CD4-positive, alpha-beta T cell treated with Interleukin-17A for 4 hours (primary cell): Measurements from ENCODE around the gene PMS1.
"Not testable (repeated sequence)": the region's sequence is repeated elsewhere in the genome, so short reads cannot be mapped to it uniquely, and the experiment has no call there.

Experiments used
- DNase-seq: peaks from one replicate; pipeline ENCODE4 v3.0.0-alpha.2; 2020; ENCODE audit warnings: mixed read lengths

PMS1 gene

GRCh38 chr2:189818249-189819038 lies 34.2 kb downstream of the PMS1 start:
- DNase-seq = no peak

GRCh38 chr2:189819297-189819704 lies 35.1 kb downstream of the PMS1 start:
- no peak for DNase-seq

DNA sequence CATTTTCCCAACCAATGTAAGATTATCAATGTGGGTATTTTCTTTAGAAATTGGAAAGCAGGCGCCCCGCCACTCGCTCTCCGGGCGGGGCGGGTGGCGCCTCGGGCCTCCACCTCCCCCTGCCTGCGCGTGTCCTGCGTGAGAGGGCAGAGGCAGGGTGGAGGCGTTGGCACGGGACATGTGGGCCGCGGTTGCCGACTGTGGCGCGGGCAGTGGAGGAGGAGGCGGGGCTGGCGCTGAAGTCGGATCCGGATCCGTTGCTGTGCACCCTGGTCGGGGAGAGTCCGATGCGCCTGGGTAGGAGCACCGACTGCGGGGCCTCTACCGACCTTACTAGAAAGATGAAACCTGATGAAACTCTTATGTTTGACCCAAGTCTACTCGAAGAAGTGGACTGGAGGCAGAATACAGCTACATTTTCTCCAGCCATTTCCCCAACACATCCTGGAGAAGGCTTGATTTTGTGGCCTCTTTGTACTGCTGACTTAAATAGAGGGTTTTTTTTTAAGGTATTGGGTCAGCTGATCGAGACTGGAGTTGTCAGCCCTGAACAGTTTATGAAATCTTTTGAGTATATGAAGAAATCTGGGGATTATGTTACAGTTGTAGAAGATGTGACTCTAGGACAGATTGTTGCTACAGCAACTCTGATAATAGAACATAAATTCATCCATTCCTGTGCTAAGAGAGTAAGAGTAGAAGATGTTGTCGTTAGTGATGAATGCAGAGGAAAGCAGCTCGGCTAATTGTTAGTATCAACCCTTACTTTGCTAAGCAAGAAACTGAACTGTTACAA lies 37.9 kb downstream of the PMS1 start:
- DNase-seq = no peak

DNA sequence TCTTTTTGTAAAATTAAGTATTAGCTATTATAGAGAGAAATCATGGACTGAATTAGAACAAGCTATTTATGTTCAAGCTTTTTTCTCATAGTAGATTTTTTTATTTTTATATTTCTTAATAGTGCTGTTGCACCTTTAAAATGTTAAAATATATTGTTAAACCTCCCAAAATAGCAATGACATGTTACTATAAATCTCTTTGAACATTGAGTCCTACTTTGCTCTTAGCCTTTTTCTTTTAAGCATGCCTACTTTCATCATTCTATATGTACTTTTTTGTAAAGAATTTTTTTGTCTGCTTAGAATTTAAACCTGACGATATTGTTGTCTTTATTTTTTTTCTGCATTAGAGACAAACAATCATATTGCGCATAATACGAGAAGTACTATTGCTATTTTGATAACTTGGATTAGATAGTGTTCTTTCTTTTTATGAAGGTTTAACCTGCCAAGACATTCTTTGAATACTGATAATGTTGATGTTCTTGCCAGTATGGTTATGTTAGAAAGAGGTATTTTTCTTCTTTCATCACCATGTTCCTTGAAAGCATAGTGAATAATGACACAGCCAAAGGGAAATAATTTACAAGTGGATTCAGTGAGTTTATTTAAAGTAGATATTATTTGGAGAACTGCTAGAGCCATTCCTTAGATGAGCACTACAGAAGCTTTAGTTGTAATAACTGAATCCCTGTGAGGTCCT lies 40.6 kb downstream of the PMS1 start:
- no peak for DNase-seq

DNA sequence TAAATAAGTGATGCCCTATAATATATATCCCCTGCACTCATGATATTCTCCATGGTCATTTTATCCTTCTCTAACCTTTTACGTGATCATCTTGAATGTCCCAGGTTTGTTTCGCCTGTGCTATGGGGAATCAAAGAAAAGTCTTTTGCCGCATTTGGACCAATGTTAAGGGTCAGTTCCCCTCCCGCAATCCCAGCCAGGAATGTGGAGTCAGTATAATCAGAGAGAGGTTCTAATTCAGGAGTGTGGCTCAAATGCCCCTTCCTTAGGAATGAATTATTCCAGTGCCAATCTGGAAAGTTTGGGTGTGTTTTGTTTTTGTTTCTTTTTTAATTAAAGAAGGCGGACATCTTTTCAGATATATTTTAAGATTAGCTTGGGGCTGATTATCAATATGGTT lies 41.8 kb downstream of the PMS1 start:
- no peak for DNase-seq

DNA sequence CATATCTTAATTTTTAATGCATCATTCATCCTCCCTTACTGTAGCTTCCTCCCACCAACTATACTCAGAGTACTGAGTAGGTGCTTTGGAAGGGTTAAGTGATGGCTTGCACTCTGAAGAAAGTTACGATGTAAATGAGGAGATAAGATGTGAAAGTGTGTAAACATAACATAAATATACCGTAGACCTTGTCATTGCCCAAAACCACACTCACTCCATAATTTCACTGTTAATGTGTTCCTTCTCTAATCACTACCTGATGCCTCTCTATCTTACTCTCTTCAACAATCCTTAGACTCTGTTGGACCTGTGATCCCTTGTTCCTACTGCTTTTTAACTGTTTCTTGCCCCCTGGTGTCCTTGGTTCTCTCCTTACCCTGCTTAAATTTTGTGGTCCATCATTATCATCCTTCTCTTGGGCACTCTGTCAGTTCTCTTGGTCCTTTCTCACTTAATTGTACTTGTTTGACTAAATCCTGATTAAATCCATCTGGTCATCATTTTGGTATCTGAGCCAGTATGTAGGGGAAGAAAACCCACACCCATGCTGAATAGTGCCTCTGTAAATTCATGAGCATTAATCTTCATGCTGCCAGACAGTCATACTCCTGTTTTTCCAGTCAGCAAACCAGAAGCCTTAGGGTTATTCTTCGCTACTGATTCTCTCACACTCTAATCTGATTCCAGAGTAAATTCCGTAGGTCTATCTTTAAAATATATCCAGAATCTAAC lies 45.0 kb downstream of the PMS1 start:
- no peak for DNase-seq

- DNase-seq = no peak
These were observed 46.3 kb downstream of the PMS1 start for GRCh38 chr2:189830510-189830909.

DNA sequence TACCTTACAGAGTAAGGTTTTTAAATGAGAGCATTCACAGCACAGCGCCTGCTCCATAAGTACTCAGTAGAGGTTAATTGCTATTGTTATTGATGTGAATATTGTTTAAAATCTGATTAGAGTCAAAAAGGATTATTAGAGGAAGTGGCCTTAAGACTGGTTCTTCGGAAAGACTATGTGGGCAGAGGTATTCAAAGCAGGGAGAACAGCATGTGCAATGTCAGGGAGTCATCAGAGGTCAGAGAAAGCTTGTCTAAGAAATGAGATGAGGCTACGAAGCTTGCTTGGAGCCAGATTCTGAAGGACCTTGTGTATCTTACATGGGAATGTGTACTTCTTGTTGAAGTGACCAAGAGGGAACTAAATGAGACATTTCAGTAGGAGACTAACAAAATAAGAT lies 49.8 kb downstream of the PMS1 start:
- DNase-seq = no peak

DNA sequence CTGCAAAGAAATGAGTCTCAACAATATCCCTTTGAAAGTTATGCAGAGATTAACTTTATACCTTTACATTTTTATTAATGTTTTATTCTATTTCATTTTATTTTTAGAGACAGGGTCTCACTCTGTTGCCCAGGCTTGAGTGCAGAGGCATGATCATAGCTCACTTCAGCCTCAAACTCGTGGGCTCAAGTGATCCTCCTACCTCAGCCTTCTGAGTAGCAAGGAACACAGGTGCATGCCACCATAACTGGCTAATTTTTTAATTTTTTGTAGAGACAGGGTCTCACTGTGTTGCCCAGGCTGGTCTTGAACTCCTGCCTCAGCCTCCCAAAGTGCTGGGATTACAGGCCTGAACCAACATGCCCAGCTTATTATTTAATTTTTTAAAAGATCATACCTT lies 50.4 kb downstream of the PMS1 start:
- not testable (repeated sequence) for DNase-seq

GRCh38 chr2:189835855-189836558 lies 51.8 kb downstream of the PMS1 start:
- DNase-seq = no peak

DNA sequence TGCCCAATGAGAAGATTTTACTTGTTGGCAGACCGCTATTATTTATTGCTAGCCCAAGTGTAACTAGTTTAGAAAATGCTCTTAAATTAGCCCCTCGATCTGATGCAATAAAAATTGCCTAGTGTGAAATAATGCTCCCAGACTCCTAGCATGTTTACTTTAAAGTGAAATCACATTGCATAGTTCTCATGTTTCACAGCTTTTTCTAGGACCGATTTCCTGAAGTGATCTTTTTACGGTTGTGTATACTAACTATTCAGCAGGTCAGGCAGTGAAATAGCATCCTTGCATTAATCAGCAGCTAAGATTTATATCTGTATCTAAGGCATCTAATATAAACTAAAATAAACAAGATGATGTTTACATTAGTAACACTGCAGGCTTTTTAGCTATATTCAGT lies 52.4 kb downstream of the PMS1 start:
- no peak for DNase-seq

- DNase-seq = no peak
These were observed 53.1 kb downstream of the PMS1 start for GRCh38 chr2:189837326-189837725.

- no peak for DNase-seq
These were observed 56.8 kb downstream of the PMS1 start for GRCh38 chr2:189841019-189841418.

- DNase-seq = no peak
These were observed 64.0 kb downstream of the PMS1 start for GRCh38 chr2:189848276-189848675.

DNA sequence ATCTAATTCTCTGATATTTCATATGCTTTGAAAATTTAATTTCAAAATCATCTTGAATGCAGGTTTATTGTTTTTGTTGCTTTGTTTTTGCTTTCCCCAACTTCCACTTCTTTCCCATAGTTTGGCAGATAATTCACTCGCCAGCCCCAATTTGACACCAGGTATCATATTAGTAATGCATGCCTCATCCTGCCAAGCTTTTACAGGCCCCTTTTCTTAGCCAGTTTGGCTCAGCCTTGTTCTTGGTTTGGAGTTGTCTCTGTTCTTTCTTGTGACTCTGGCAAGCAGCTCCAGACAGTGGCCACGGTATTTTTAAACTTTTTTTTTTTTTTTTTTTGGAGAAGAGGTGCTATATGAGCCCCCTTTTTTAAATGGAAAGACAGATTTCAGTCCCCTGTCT lies 65.3 kb downstream of the PMS1 start:
- DNase-seq = no peak

GRCh38 chr2:189851174-189851826 lies 67.0 kb downstream of the PMS1 start:
- no peak for DNase-seq

- no peak for DNase-seq
These were observed 69.9 kb downstream of the PMS1 start for GRCh38 chr2:189854187-189854586.

- no peak for DNase-seq
These were observed 70.7 kb downstream of the PMS1 start for GRCh38 chr2:189854940-189855339.

DNA sequence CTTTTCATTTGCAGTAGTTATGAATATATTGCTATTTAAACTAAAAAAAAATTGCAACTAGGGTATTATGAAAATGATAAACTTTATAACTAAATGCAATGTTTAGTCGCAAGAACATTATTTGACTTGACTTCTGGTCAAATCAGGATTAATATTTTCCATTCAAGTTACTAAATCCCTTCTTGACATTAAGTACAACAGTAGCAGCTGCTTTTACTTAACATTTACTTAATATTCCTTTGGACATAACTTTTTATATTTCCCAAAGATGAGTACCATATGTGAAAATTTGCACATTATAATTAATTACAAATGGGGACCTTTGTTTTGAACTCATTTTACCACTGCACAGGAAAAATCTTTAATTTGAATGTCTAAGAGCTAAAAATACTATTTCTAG lies 74.0 kb downstream of the PMS1 start:
- no peak for DNase-seq

DNA sequence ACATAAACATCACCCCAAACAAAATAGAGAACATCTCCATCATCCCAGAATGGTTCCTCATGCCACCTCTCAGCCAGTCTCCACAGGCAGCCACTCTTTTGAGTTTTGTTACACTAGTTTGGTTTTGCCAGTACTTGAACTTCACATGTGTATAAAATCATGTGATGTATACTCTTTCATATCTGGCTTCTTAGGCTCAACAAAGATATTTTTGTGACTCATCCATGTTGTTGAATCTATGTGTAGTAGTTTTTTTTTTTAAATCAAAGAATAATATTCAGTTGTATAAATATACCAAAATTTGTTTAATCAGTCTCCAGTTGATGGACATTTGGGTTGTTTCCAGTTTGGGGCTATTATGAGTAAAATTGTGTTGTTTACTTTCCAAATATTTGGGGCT lies 75.9 kb downstream of the PMS1 start:
- DNase-seq = no peak

DNA sequence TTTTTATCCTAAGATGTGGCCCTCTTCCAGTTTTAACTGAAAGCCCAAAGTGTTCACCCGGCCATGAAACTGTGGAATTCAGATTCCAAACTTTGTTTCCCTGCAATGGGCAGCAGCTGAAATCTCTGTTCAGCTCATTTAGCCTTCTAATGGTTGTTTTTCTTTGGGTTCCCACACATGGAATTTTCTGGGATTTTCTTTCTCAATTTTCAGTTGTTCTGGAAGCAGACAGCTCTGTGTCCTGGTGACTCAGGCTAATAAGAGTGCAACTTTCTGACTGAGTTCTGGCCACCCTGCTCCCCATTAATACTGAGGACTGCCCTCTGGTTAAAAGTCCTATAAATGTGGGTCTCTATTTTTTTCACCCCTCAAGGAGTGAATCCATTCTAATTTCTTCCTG lies 78.5 kb downstream of the PMS1 start:
- DNase-seq = no peak

GRCh38 chr2:189865826-189866225 lies 81.6 kb downstream of the PMS1 start:
- no peak for DNase-seq
